ENCODE results near the gene TBC1D9.

Gene TBC1D9

GRCh38 chr4:140653718-140654494, 102.3 kb downstream of the TBC1D9 start:
- Histone ChIP-seq H3K9me3 (ENCODE audit: severe bottlenecking) (no peaks in the 10 kb centered on the region), H3K36me3 (peaks cover 14% of the 10 kb centered on the region), H3K4me3 (ENCODE audit: low read depth, low read length) (no peak overlapping the region), H3K27ac (no peak overlapping the region), H3K27me3 (ENCODE audit: insufficient read depth, low read depth, severe bottlenecking) (no peaks in the 10 kb centered on the region)
- no peak for TF ChIP-seq CTCF (IDR thresholded peaks at IDR 0.05; ENCODE audit: low read depth, low read length)
- no peak for DNase-seq

DNA sequence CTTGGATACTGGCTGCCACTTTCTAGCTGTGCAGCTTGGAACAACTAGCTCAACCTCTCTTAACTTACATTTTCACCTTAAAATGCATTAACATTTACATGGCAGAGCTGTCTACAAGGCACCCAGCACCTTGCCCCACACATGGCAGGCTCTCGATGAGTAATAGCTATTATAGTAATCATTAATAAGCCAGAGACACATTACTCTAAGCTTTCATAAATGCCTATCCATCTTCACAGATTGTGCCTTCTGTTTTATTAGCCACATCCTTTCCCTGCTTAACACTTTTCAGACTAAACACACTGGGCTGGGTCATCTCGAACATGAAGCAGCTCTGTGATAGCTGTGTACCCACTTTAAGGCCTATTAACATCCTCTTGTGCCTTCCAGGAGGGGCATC, 103.6 kb downstream of the TBC1D9 start:
- H3K4me3 ChIP-seq (ENCODE audit: low read depth, low read length), result no peak overlapping the region
- TF ChIP-seq CTCF (IDR thresholded peaks at IDR 0.05; ENCODE audit: low read depth, low read length), result no peak
- H3K36me3 ChIP-seq, result peaks cover 8% of the 10 kb centered on the region
- no peak overlapping the region for H3K27ac ChIP-seq
- no peaks in the 10 kb centered on the region for H3K9me3 ChIP-seq (ENCODE audit: severe bottlenecking)
- DNase-seq, result no peak
- H3K27me3 ChIP-seq (ENCODE audit: insufficient read depth, low read depth, severe bottlenecking), result no peaks in the 10 kb centered on the region

DNA sequence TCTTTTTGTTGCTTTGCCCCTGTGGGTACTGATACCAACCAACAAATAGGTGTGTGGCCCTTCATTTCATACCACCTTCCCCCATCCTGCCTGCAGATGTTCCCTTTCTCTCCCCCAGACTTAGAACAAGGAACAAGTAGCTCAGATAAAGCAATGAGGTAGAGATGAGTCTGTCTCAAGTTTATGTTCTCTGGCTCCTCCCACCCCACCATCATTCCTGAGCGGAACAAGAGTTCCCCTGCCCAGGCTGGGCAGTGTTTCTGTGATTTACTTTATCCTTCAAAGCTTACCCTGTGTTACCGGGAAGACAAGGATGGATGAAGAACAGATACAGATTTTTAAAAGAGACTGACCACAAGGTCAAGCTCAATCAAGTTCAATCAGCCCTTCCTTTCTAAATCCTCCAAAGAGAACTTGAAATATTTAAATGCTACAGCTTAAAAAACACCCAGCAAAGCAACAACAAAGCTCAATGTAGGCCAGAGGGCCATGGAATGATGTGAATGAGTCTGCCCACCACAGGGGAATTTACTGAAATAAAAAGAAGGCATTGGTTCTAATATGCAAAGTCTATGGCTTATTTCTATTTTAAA, 107.4 kb downstream of the TBC1D9 start:
- DNase-seq, result no peak

DNA sequence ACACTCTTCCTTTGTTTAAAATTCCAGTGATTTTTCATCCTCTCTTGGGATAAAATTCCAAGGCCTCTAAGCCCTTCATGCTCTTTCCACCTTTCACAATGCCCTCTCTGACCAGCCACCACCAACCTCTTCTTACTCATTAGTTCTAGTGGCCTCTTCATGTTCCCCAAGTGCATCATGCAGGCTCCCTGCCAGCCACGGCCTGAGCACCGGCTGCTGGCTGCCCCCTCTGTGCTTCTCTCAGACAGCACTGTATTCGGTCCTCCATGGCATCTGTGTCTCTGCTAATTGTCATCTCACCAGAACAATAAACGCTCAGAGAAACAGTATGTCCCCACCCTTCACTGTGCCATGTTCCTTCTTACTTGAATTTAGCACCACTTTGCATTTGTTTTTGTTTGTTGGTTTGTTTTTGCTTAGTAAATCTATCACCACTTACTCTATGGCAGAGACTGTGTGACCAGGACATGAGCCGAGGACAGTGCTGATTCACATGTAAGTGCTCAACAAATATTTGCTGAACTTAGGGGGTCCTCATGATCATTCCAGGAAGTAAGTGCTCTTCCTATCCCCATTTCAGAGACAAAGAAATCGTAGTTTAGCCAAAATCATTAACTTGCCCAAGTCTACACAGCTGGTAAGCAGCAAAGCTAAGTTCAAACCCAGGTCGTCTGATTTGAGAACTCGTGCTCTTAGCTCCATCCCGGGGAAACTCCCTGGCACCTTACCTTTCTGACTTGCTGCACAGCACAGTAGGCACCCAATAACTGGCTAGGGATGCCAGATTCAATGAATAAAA, 110.4 kb downstream of the TBC1D9 start:
- no peak for DNase-seq
- H3K36me3 ChIP-seq, result no peaks in the 10 kb centered on the region; the same call in none of the 2 replicates
- H3K4me3 ChIP-seq (ENCODE audit: low read depth, low read length), result no peak overlapping the region
- no peak overlapping the region for H3K27ac ChIP-seq
- H3K27me3 ChIP-seq (ENCODE audit: insufficient read depth, low read depth, severe bottlenecking), result no peaks in the 10 kb centered on the region
- TF ChIP-seq CTCF (IDR thresholded peaks at IDR 0.05; ENCODE audit: low read depth, low read length), result no peak
- H3K9me3 ChIP-seq (ENCODE audit: severe bottlenecking), result no peaks in the 10 kb centered on the region

More for the DNA sequence above, 107.4 kb downstream of the TBC1D9 start:
- Histone ChIP-seq H3K9me3 (ENCODE audit: severe bottlenecking) (no peaks in the 10 kb centered on the region), H3K4me3 (ENCODE audit: low read depth, low read length) (no peak overlapping the region), H3K27ac (no peak overlapping the region), H3K27me3 (ENCODE audit: insufficient read depth, low read depth, severe bottlenecking) (no peaks in the 10 kb centered on the region), H3K36me3 (no peaks in the 10 kb centered on the region; the same call in none of the 2 replicates)
- TF ChIP-seq CTCF (IDR thresholded peaks at IDR 0.05; ENCODE audit: low read depth, low read length), result no peak

GRCh38 chr4:140645196-140645595, 111.0 kb downstream of the TBC1D9 start:
- no peaks in the 10 kb centered on the region for H3K27me3 ChIP-seq (ENCODE audit: insufficient read depth, low read depth, severe bottlenecking)
- TF ChIP-seq CTCF (IDR thresholded peaks at IDR 0.05; ENCODE audit: low read depth, low read length), result no peak
- H3K27ac ChIP-seq, result no peak overlapping the region

More at GRCh38 chr4:140645196-140645595, 111.0 kb downstream of the TBC1D9 start:
- Histone ChIP-seq H3K36me3 (no peaks in the 10 kb centered on the region; the same call in 1 of the 2 replicates), H3K4me3 (ENCODE audit: low read depth, low read length) (no peak overlapping the region), H3K9me3 (ENCODE audit: severe bottlenecking) (no peaks in the 10 kb centered on the region)
- no peak for DNase-seq

Data from WERI-Rb-1 (cell line).